Vagina (tissue), 2 donors: Measurements from ENCODE around the gene DIP2A.

Experiments used
- CTCF ChIP-seq, 3 experiments: fragments of 450-650 bp in 2 of 3; fragments of 200-600 bp in 1 of 3; sonication (generic) in 1 of 3; IDR thresholded peaks; one replicate each; pipeline ENCODE4 v1.5.1; 2017 to 2019; ENCODE audit warnings: antibody characterized with exemption in 3 of 3, mild to moderate bottlenecking in 2 of 3, moderate library complexity in 2 of 3
- POLR2A ChIP-seq, 2 donors: fragments of 450-650 bp; IDR thresholded peaks; one replicate each; pipeline ENCODE4 v1.6.1; 2017; ENCODE audit warnings: antibody characterized with exemption in 2 of 2, mild to moderate bottlenecking in 2 of 2, moderate library complexity in 2 of 2
- POLR2AphosphoS5 ChIP-seq, 2 donors: sonication (generic); formaldehyde crosslinking; IDR thresholded peaks; one replicate each; pipeline ENCODE4 v1.9.0; 2017; ENCODE audit warnings: antibody characterized with exemption in 2 of 2, mild to moderate bottlenecking in 2 of 2, low read depth in 1 of 2; ENCODE audit not compliant: insufficient read depth in 1 of 2

GRCh38 chr21:46414965-46415275, 43.8 kb upstream of the DIP2A start:
- TF ChIP-seq CTCF (IDR thresholded peaks at IDR 0.05), result no peak
- TF ChIP-seq POLR2A (IDR thresholded peaks at IDR 0.05), result no peak
- TF ChIP-seq POLR2AphosphoS5 (IDR thresholded peaks at IDR 0.05; ENCODE audit: insufficient read depth in 1 of 2, low read depth in 1 of 2), result no peak
